H9 (cell line): ENCODE results near the gene ARMC9. TPM values are rescaled to one million over a fixed set of nuclear protein-coding genes. Genes with fewer than 3 reads are reported as not detected.
"Not testable (repeated sequence)": the region's sequence is repeated elsewhere in the genome, so short reads cannot be mapped to it uniquely, and the experiment has no call there.

Experiments used
- DNase-seq: peaks from one replicate; pipeline ENCODE4 v3.0.0-alpha.2; 2017
- H2AFZ ChIP-seq: one replicate; pipeline ENCODE4 v1.6.1; 2013; ENCODE audit warnings: mild to moderate bottlenecking, low read length, control low read depth, moderate library complexity
- H2AK5ac ChIP-seq: 2 replicates; pipeline ENCODE4 v1.6.1; 2013; ENCODE audit warnings: low read length, control low read depth, mixed read lengths; ENCODE audit not compliant: insufficient read length
- H2BK120ac ChIP-seq: one replicate; pipeline ENCODE4 v1.6.1; 2013; ENCODE audit warnings: low read depth, mild to moderate bottlenecking, low read length, control low read depth, inconsistent platforms; ENCODE audit not compliant: poor library complexity, severe bottlenecking
- H2BK12ac ChIP-seq: 2 replicates; pipeline ENCODE4 v1.6.1; 2013; ENCODE audit warnings: low read length, control low read depth, mixed read lengths, low read depth; ENCODE audit not compliant: insufficient read length
- H2BK15ac ChIP-seq: 2 replicates; pipeline ENCODE4 v1.6.1; 2013; ENCODE audit warnings: low read depth, low read length, control low read depth
- H2BK20ac ChIP-seq: one replicate; pipeline ENCODE4 v1.6.1; 2013; ENCODE audit warnings: low read depth, mild to moderate bottlenecking, low read length, control low read depth, inconsistent platforms; ENCODE audit not compliant: poor library complexity, severe bottlenecking
- H2BK5ac ChIP-seq: 2 replicates; pipeline ENCODE4 v1.6.1; 2013; ENCODE audit warnings: low read length, control low read depth, mixed read lengths; ENCODE audit not compliant: insufficient read length
- H3K14ac ChIP-seq: 2 replicates; pipeline ENCODE4 v1.6.1; 2013; ENCODE audit warnings: low read length, control low read depth; ENCODE audit not compliant: insufficient read depth
- H3K18ac ChIP-seq: 2 replicates; pipeline ENCODE4 v1.6.1; 2013; ENCODE audit warnings: low read depth, mild to moderate bottlenecking, mixed read lengths, low read length, control low read depth; ENCODE audit not compliant: insufficient read length
- H3K23ac ChIP-seq: 2 replicates; pipeline ENCODE4 v1.6.1; 2013; ENCODE audit warnings: low read length, control low read depth, mixed read lengths, low read depth; ENCODE audit not compliant: insufficient read length
- H3K23me2 ChIP-seq: 2 replicates; pipeline ENCODE4 v1.6.1; 2013; ENCODE audit warnings: low read depth, mild to moderate bottlenecking, mixed read lengths, low read length, control low read depth; ENCODE audit not compliant: insufficient read length, poor library complexity, severe bottlenecking
- H3K27ac ChIP-seq: 2 replicates; pipeline ENCODE4 v1.5.1; 2013; ENCODE audit warnings: low read length, control low read depth, mixed read lengths, low read depth; ENCODE audit not compliant: insufficient read length
- H3K27me3 ChIP-seq: 2 replicates; pipeline ENCODE4 v1.6.1; 2013; ENCODE audit warnings: low read length, control low read depth, inconsistent platforms; ENCODE audit not compliant: insufficient read depth
- H3K4ac ChIP-seq: 2 replicates; pipeline ENCODE4 v1.6.1; 2013; ENCODE audit warnings: low read depth, mild to moderate bottlenecking, control low read depth, inconsistent platforms, low read length, moderate library complexity
- H3K4me1 ChIP-seq: 2 replicates; pipeline ENCODE4 v1.6.1; 2013; ENCODE audit warnings: low read length, control low read depth, inconsistent platforms; ENCODE audit not compliant: insufficient read depth
- H3K4me2 ChIP-seq: 2 replicates; pipeline ENCODE4 v1.6.1; 2013; ENCODE audit warnings: low read length, control low read depth, mixed read lengths; ENCODE audit not compliant: insufficient read length, insufficient read depth
- H3K56ac ChIP-seq: 2 replicates; pipeline ENCODE4 v1.6.1; 2013; ENCODE audit warnings: low read depth, mild to moderate bottlenecking, mixed read lengths, low read length, control low read depth; ENCODE audit not compliant: insufficient read length
- H3K79me1 ChIP-seq: 2 replicates; pipeline ENCODE4 v1.6.1; 2013; ENCODE audit warnings: low read depth, mild to moderate bottlenecking, moderate library complexity, low read length, control low read depth, inconsistent platforms; ENCODE audit not compliant: insufficient read depth, poor library complexity, severe bottlenecking
- H3K79me2 ChIP-seq: 2 replicates; pipeline ENCODE4 v1.6.1; 2013; ENCODE audit warnings: low read length, control low read depth, inconsistent platforms; ENCODE audit not compliant: insufficient read depth
- H3K9ac ChIP-seq: 2 replicates; pipeline ENCODE4 v1.6.1; 2013; ENCODE audit warnings: low read length, control low read depth, mixed read lengths; ENCODE audit not compliant: insufficient read length; ENCODE audit errors: extremely low read depth
- H3K9me3 ChIP-seq: one replicate; pipeline ENCODE4 v1.6.1; 2013; ENCODE audit warnings: low read depth, low read length, inconsistent platforms; ENCODE audit not compliant: control insufficient read depth
- H3T11ph ChIP-seq: one replicate; pipeline ENCODE4 v1.6.1; 2013; ENCODE audit warnings: mild to moderate bottlenecking, low read length, control low read depth, inconsistent platforms
- H4K20me1 ChIP-seq: one replicate; pipeline ENCODE4 v1.6.1; 2013; ENCODE audit not compliant: control insufficient read depth, insufficient read length, insufficient read depth
- H4K5ac ChIP-seq: 2 replicates; pipeline ENCODE4 v1.6.1; 2013; ENCODE audit warnings: low read depth, mild to moderate bottlenecking, mixed read lengths, low read length, control low read depth; ENCODE audit not compliant: insufficient read length
- H4K8ac ChIP-seq: replicated peaks from 2 replicates; pipeline ENCODE4 v1.6.1; 2013; ENCODE audit warnings: low read length, control low read depth, mixed read lengths, low read depth; ENCODE audit not compliant: insufficient read length
- H4K91ac ChIP-seq: 2 replicates; pipeline ENCODE4 v1.6.1; 2013; ENCODE audit warnings: low read depth, mild to moderate bottlenecking, moderate library complexity, mixed read lengths, low read length, control low read depth; ENCODE audit not compliant: insufficient read length
- H3K27ac Mint-ChIP-seq, 3 experiments: 2 replicates in 2 of 3; 3 replicates in 1 of 3; pipeline ENCODE4 v1.8.0; 2020 to 2021; ENCODE audit warnings: mixed read lengths in 3 of 3, mild to moderate bottlenecking in 1 of 3, moderate library complexity in 1 of 3
- H3K27me3 Mint-ChIP-seq: 2 replicates; pipeline ENCODE4 v1.8.0; 2021; ENCODE audit warnings: low read depth, mild to moderate bottlenecking, moderate library complexity, mixed read lengths
- H3K36me3 Mint-ChIP-seq, 3 experiments: 2 replicates in 2 of 3; 3 replicates in 1 of 3; pipeline ENCODE4 v1.8.0; 2020 to 2021; ENCODE audit warnings: low read depth in 3 of 3, mixed read lengths in 3 of 3; ENCODE audit not compliant: insufficient read depth in 1 of 3
- H3K4me1 Mint-ChIP-seq, 2 experiments: 2 replicates each; pipeline ENCODE4 v1.8.0; 2020; ENCODE audit warnings: mixed read lengths in 2 of 2
- H3K4me3 Mint-ChIP-seq, 2 experiments: 2 replicates in 1 of 2; 3 replicates in 1 of 2; pipeline ENCODE4 v1.8.0; 2020 to 2021; ENCODE audit warnings: mild to moderate bottlenecking in 2 of 2, mixed read lengths in 2 of 2, moderate library complexity in 1 of 2
- H3K9me3 Mint-ChIP-seq, 2 experiments: 2 replicates in 1 of 2; 3 replicates in 1 of 2; pipeline ENCODE4 v1.8.0; 2020; ENCODE audit warnings: mild to moderate bottlenecking in 2 of 2, mixed read lengths in 2 of 2, moderate library complexity in 1 of 2
- CTCF ChIP-seq: fragments of 200-600 bp; sonication (generic); conservative IDR thresholded peaks from 3 replicates; pipeline ENCODE4 v1.8.0; 2021; ENCODE audit warnings: antibody characterized with exemption, mild to moderate bottlenecking
- WGBS: extraction: QIAGEN DNeasy Blood & Tissue Kit; methylation state at CpG from one replicate; pipeline ENCODE4 v1.1.7; 2013; ENCODE audit warnings: missing lambda C conversion rate, low lambda C conversion rate, mixed read lengths; ENCODE audit not compliant: insufficient read length; ENCODE audit errors: extremely low coverage; 5-methylcytosine and 5-hydroxymethylcytosine counted together
- total RNA-seq: library from RNA; stranded (reverse); gene quantifications from 2 replicates; pipeline ENCODE4 v1.2.1, GENCODE V29; 2021

ARMC9 gene
- total RNA-seq, 1 experiment from 2014 or later = 37.6 TPM

DNA sequence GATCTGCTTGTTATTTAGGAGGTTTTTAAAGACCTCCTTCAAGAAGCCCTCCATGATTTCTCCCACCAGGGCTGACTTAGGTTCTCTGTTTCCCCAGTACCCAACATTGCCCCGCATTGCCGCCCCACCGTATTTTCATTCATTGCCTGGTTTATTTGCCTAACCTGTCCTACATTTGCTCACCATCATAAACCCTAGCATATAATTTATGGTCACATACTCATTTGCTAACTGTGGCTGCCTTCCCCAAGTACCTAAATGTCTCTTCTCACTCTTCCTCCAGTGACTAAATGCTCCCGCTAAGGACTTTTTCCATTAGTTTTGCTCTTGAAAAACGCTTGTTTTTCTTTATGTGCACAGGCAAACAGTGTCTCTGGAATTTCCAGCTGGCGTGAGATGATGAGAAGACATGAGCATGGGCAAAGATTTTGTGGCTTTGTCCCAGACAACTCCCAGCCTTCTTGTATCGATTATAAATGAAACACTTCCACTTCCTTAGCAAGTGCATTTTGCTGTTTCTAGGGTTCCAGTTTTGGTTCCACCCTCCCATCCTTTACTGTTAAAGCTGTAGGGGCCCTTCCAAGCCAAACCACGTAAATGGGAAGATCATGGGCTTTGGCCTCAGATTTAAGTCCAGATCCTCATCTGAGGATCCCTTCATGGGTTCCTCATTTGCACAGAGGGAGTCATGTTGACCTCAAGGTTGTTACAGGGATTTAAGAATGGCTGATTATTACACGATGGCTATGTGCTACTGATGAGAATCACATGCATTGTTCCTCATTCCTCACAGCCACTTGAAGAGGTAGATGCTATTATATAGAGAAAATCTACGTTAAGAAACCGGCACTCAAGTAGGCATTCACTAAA is 21.0 kb upstream of the ARMC9 start:
- Histone ChIP-seq H3K79me1 (no peaks in the 10 kb centered on the region), H3K18ac (no peak overlapping the region), H3K4me1 (peaks cover 4% of the 10 kb centered on the region; the same call in 1 of the 2 replicates), H2BK20ac (no peak overlapping the region), H2BK15ac (no peak overlapping the region), H4K20me1 (no peaks in the 10 kb centered on the region), H3K23ac (no peak overlapping the region), H3K14ac (no peak overlapping the region), H4K5ac (no peak overlapping the region), H3K27ac (no peak overlapping the region), H2AFZ (no peak overlapping the region), H4K8ac (no peak overlapping the region), H3K27me3 (no peaks in the 10 kb centered on the region), H2BK120ac (no peak overlapping the region), H3K56ac (no peak overlapping the region), H4K91ac (no peak overlapping the region), H2BK5ac (no peak overlapping the region), H2AK5ac (no peak overlapping the region), H3K4me2 (no peak overlapping the region), H3T11ph (no peak overlapping the region), H3K4ac (no peak overlapping the region), H3K9me3 (no peaks in the 10 kb centered on the region), H3K9ac (no peak overlapping the region), H3K23me2 (no peaks in the 10 kb centered on the region), H2BK12ac (no peak overlapping the region), H3K79me2 (no peaks in the 10 kb centered on the region)
- Mint-ChIP-seq H3K36me3 (peaks cover 7 to 19% (median 7%) of the 10 kb centered on the region in 3 experiments; a peak in 5 of 7 replicates), H3K4me3 (no peak overlapping the region), H3K4me1 (peaks cover 22 to 26% of the 10 kb centered on the region in 2 experiments), H3K9me3 (no peaks in the 10 kb centered on the region), H3K27ac (peak overlapping the region in 2 of 3 experiments; percentile 55 to 73; a peak in 3 of 7 replicates), H3K27me3 (no peaks in the 10 kb centered on the region)
- no peak for TF ChIP-seq CTCF
- WGBS = no CpG with 5 or more reads among the region's 11 CpGs
- no peak for DNase-seq

DNA sequence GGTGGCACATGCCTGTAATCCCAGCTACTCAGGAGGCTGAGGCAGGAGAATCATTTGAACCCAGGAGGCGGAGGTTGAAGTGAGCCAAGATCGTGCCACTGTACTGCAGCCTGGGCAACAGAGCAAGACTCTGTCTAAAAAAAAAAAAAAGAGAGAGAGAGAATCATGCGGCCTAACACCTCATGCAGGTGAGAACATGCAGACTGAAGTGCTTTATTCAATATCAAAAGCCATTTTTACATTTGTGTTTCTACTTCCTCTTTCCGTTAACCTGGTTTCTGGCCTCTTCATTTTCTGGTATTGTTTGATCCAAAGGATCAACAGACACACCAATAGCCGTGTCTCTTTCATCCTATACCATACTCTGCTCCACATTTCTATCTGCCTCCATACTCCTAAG is 19.6 kb upstream of the ARMC9 start:
- not testable (repeated sequence) for H2BK15ac ChIP-seq, H2BK120ac ChIP-seq, H3K9me3 ChIP-seq, H3K4me2 ChIP-seq, H3K4me1 ChIP-seq, H4K5ac ChIP-seq, H3K27ac Mint-ChIP-seq, H3K79me1 ChIP-seq, H2BK5ac ChIP-seq, H4K91ac ChIP-seq, DNase-seq, H4K20me1 ChIP-seq, H3K56ac ChIP-seq, H3K79me2 ChIP-seq, H3K9me3 Mint-ChIP-seq, H2BK12ac ChIP-seq, H3K4ac ChIP-seq, H3K27me3 Mint-ChIP-seq, H3K27ac ChIP-seq, H3T11ph ChIP-seq, H3K4me3 Mint-ChIP-seq, H4K8ac ChIP-seq, H3K23me2 ChIP-seq, H3K23ac ChIP-seq, H2BK20ac ChIP-seq, H3K9ac ChIP-seq, H3K14ac ChIP-seq, H3K27me3 ChIP-seq, H2AK5ac ChIP-seq, H3K18ac ChIP-seq, H2AFZ ChIP-seq
- Mint-ChIP-seq H3K4me1 (peaks cover 26 to 27% of the 10 kb centered on the region in 2 experiments), H3K36me3 (peaks cover 2 to 14% (median 4%) of the 10 kb centered on the region in 3 experiments; a peak in 5 of 7 replicates)
- WGBS = no CpG with 5 or more reads among the region's 5 CpGs
